HG02970 (cell line): Measurements from ENCODE around the gene DMAC2L.
A peak's percentile ranks its signal among the peaks of the same experiment; 100 is the strongest.
"Not testable (repeated sequence)": the region's sequence is repeated elsewhere in the genome, so short reads cannot be mapped to it uniquely, and the experiment has no call there.

Experiments used
- ATAC-seq: cut with Tn5 transposase; IDR thresholded peaks from one replicate; pipeline ENCODE4 v1.9.1; 2021; ENCODE audit warnings: mild to moderate bottlenecking, moderate library complexity, moderate number of reproducible peaks; ENCODE audit not compliant: unreplicated experiment, low FRiP score

The DMAC2L gene, protein sequence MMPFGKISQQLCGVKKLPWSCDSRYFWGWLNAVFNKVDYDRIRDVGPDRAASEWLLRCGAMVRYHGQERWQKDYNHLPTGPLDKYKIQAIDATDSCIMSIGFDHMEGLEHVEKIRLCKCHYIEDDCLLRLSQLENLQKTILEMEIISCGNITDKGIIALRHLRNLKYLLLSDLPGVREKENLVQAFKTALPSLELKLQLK

DNA sequence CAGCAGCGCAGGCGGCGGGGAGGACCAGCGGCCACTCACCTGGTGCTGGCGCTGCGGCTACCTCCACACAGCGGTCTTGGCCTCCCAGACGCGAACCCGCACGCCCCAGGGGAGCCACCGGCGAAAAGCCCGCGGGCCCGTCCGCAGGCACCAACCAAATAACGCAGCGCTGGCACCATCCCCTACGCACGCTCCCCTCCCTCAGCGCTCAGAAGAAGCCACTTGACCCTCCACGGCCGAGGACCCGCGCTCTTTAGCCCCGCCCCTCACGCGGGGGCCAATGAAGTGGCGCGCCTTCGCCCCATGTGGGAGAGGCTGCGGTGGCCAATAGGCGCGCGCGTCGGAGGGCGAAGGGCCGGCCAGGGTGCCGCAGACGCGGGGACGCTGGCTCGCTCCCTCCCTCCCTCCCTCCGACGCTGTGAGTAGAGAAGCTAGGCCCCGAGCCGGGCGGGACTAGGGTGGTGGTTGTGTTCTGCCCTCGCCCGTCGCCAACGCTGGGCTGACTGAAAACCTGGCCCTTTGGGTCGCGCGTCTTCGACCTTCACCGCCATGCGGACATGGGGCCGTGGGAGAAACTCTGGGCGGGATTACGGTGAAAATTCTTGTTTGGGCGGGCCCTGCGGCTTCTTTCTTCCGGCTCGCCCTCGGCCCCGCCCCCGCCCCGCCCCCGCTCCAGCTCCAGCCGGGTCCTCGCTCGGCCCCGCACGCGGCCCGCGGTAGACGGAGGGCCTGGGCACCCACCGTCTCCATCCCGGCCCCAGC, at the start of gene DMAC2L, which contains the start of gene L2HGDH:
DMAC2L (plus strand) TSS at position 353 of the 762 bp plus-strand sequence. CDS start 9,164 bp downstream, outside the sequence.
L2HGDH (minus strand) TSS at position 258 of the 762 bp plus-strand sequence; CDS start at position 179, 79 bp downstream.
- peak; percentile 95 for ATAC-seq

DNA sequence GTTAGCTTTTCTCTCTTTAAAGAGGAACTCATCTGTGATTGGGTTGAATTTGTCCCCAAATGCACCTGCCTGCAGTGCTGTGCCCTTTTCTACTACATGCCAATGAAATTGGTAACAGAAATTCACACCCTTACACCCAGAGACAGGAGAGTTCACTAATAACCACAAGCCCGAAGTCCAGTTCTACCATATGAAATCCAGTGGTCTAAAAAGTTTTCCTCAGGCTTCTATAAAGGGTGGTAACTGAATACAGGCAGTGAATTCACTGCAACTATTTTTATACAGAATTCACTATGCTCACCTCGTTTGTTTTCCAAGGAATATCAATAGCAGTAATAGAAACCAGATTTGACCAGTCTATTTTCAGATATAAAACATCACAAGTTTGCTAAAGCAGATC, 49.3 kb upstream of the DMAC2L start:
- ATAC-seq: no peak

DNA sequence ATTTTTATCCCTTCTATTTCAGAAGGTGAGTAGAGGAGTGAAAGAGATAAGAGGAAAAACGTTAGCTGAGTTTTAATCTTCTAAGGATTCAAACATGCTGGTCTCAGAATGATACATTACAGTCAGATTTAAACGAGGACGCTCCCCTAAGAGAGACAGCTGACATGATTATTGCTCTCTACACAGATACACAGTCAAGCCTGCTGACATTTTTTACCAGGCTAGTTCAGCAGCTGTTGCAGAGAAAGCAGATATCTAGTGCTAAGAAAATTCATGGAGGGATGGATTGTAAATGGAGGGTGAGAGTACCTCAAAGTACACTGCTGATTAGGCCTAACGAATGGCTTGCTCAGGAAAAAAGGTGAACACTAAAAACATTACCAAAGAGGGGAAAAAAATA, 48.8 kb upstream of the DMAC2L start:
- no peak for ATAC-seq

DNA sequence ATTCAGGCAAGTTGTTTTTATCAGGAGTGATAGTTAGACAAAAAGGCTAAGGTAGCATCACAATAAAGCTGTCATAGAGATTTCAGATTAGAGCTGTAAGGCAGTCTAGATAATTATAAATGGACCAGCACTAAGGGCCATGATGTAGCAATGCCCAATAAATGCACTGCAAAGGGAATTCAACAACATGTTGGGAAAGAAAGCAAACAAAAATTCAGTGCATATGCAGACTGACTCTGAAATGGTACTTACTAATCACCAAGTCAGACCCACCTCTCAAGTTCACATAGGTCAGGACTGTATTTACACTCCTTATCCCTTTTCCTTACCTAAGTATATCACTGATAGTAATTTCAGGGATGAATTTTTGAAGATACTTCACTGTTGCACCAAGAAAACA, 47.1 kb upstream of the DMAC2L start:
- ATAC-seq: no peak

DNA sequence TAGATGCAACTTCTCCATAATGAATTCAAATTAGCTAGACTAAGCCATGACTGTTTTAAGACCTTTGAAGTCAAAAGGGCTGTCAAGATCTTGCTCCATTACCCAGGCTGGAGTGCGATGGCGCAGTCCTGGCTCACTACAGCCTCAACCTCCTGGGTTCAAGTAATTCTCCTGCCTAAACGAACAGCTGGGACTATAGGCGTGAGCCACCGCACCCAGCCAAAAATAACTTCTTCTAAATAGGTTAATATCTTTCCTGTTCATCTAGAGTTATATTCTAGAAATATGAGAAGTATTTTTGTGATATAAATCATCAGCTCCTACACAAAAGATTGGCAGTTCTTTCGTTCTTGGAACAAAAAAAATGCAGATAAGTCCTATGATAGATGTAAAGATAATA, 41.2 kb upstream of the DMAC2L start:
- ATAC-seq: no peak

DNA sequence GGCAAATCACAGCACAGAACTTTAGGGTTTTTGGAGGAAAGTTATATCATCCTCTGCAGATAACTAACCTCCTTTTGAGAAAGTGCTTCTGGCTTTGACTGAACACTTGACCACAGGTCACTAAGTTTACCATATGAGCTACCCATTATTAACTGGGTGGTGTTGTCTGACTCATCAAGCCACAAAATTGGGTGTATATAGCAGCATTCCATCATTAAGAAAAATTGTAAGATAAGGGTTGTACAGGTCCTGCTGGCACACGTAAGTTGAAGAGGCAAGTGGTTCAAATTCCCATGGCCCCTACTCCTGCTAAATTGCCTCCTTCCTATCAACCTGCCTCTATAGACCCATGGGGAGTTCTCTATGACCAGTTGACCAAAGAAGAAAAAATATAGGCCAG, 39.6 kb upstream of the DMAC2L start:
- no peak for ATAC-seq

DNA sequence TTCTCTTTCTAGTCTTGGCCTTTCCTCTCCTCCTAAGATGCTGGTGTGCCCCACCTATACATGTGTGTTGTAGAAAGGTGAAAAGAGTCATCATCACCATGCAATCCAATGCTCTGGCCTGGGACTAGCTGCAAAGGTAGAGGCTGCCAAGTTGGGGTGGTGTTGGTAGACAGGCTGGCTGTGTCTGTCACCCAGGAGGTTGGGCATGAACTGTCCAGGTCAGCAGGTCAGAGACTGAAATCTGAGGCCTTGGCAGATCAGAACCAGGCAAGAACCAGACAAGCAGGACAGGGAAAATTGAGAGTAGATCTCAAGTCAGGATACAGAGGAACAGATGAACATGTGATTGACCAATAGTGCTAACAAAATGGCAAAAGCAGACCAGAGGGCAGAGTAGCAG, 26.3 kb upstream of the DMAC2L start:
- ATAC-seq: no peak

DNA sequence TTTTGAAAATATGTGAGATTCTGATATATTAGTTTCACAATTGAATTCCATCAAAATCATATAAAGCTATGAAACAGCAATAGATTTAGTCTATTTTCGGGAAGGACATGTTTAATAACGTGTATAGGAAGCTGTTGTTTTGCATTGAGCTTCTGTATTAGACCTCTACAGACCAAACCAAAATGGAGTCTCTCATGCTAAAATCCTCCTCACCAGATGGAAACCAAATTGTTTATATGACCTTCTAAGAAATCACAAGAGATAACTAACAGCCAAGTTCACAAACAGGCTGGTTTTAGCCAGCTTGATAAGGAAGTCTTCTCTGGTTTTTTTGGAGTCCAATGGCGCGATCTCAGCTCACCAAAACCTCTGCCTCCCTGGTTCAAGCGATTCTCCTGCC, 24.0 kb upstream of the DMAC2L start:
- ATAC-seq: no peak

DNA sequence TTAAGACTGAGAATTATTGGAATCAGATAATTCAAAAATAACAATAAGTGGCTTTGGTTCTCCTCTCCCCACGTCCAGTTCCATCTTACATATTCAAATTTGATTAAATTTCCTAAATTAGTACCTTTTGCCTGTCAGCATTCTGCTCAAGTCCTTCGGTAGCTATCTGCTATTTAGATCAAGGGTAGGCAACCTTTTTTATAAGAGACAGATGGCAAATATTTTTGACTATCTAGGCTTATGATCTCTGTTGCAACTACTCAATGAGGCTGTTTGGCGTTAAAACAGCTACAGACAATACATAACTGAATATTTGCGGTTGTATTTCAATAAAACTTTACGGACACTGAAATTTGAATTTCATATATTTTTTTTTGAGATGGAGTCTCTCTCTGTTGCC, 21.8 kb upstream of the DMAC2L start:
- ATAC-seq: no peak

DNA sequence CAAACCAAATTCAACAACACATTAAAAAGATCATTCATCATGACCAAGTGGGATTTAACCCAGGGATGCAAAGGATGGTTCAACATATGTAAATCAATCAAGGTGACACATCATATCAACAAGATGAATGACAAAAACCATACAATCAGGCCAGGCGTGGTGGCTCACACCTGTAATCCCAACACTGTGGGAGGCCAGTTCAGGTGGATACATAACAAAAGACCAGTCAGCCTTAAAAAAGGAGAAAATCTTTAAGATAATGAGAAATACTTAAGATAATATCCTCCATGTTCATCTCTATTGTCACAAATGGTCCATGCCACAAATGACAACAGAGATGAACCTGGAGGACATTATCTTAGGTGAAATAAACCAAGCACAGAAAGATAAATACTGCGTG, 12.5 kb upstream of the DMAC2L start:
- no peak for ATAC-seq

DNA sequence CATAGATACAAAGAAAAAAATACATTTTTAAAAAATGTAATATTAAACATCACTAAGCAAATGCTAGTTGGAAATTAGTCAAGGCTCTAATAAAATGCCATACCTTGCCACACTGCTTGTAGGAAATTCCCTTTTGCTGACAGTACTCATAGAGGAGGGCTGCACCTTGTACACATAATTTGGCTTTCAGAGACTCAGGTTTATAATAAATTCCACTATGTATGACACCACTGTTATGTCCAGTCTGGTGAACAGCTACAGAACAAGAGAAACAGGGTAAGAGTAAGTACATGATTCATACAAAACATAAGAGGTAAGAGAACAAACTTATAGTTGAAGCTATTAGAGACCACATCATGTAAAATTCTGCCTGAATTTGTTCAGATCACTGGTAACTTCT, 10.2 kb upstream of the DMAC2L start:
- ATAC-seq: no peak

DNA sequence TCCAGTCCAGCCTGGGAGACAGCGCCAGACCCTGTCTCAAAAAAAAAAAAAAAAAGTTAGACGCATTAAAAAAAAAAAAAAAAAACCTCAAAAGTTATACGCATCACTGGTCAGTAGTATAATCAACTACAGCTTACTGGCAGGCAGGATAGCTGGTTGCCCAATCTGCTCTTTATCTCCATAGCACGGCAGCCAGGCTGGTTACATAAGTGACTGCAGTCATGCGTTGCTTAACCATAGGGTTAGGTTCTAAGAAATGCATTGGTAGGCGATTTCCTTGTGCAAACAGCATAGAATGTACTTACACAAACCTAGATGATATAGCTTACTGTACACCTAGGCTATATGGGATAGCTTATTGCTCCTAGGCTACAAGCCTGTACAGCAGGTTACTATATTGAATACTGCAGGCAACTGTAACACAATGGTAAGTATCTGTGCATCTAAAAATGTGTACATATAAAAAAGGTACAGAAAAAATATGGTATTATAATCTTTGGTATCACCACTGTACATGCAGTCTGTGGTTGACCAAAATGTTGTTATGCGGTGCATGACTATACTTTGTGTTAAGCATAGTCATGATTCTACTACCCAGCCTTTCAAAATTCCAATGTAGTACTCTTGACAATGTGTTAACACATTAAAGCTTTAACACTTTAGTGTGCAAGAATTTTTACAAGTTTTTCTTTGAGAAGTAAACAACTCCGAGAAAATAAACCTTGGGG, 8.2 kb upstream of the DMAC2L start:
- no peak for ATAC-seq

DNA sequence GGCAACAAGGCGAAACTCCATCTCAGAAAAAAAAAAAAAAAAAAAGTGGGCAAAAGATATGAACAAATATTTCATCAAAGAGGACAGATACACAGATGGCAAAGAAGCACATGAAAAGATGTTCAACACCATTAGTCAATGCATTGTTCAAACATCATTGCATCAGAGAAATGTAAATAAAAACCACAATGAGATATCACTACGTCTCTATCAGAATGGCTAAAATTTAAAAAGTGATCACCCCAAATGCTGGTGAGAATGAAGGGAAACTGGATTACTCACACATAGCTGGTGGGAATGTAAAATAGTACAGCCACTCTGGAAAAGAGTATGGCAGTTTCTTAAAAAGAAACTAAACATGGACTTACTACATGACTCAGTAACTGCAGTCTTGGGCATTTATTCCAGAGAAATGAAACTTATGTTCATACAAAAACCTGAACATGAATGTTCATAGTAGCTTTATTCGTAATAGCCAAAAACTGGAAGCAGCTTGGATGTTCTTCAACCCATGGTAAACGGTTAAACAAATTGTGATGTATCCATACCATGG, 3.7 kb upstream of the DMAC2L start:
- no peak for ATAC-seq

DNA sequence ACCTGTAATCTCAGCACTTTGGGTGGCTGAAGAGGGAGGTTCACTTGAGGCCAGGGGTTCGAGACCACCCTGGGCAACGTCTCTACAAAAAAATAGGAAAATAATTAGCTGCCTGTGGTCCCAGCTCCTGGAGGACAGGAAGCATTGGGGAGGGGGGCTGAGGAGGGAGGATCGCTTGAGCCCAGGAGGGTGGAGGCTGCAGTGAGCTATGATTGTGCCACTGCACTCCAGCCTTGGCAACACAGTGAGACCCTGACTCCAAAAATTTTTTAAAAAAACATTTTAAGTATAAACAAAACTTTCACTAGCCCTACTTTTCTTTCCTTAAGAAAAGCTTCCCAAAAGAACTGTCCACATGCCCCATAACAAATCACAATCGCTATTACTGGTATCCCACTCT, 1.7 kb upstream of the DMAC2L start:
- no peak for ATAC-seq

DNA sequence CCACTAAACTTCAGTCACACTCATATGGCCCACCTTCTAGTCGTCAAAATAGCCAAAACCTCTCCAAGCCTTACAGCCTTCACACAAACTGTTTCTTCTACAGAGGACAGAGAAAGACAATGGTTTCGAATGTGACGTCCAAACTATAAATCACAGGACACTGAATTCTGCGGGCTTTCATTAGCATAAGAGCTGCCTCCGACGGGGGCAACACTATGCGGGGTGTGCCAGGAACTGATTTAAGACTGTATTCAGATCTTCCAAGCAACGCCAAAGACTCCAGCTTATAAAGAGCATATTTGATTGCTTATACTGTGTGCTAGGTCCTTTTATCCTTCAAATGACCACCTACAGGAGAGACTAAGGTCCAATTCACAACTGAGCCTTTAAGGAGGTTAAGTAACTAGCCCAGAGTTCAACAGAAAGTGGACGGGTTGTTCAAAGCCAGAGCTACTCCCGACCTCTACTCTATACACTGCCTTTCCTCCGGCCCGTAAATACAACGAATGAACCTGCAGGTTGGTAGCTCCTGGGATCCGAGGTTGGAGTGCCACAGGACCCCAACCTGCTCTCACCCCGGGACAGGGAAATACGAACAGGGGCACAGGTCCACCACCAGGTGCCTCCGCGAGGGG, 670 bp upstream of the DMAC2L start:
- ATAC-seq: no peak

DNA sequence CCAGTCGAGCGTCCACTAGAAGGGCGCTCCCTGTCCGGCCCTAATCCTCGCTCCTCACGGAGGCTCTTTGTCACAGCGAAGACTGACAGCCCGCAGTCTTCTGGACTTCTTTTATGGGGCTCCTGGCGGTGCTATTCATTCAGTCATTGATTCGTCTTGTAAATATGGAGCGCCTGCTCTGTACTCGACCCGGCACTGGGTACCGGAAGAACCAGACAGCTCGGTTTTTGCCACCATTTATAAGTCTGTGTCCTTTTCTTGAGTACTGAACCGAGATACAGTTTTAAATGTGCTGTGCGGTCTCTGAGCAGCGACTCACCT, 570 bp downstream of the DMAC2L start:
- ATAC-seq: no peak

DNA sequence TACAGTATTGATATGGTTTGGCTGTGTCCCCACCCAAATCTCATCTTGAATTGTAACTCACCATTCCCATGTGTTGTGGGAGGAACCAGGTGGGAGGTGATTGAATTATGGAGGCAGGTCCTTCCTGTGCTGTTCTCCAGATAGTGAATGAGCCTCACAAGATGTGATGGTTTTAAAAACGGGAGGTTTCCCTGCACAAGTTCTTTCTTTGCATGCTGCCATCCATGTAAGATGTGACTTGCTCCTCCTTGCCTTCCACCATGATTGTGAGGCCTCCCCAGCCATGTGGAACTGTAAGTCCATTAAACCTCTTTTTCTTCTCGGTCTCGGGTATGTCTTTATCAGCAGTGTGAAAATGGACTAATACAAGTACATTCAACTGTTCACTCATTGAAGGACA, 2.0 kb downstream of the DMAC2L start:
- ATAC-seq: not testable (repeated sequence)

DNA sequence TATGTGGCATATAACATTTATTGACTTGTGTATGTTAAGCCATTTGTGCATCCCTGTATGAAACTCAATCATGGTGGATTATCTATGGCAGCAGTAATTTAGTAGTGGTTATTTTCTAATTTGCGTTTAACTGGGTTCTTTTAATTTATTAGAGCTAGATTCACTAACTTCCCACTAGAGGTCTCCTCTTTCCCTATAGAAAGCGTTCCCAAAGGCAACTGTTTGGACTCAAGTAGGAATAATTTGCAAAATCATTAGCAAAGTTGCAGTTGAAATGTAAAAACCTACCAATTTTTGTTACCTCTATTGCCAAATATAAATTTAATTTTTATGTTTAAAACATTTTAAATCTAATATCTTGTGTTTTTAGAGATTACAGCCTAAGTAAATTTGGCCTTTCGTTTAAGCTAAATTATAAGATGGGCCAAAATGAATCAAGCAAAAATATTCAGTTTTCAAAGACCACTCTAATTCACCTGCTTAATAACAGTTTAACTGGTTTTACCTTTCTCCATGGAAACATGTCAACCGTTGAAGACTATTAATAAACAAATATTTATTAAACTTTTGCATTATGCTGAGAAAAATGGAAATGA, 6.0 kb downstream of the DMAC2L start:
- ATAC-seq: no peak

DNA sequence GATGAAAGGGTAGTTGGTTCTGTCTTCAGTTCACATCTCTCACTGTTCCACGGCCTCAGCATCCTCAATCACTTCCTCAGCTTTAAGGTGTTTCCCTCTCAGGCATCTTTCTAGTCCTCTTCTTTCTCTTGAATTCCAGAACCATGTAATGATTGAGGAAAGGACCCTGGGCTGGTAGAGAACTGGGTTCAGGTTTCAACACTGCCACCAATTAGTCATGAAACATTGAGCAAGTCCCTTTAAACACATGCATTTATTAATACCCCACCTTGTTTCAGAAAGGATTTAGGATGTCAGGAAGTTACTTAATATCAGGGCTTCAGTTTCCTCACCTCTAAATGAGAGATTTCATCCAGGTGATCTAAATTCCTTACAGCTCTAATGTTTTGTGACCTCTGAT, 7.2 kb downstream of the DMAC2L start:
- ATAC-seq: no peak

DNA sequence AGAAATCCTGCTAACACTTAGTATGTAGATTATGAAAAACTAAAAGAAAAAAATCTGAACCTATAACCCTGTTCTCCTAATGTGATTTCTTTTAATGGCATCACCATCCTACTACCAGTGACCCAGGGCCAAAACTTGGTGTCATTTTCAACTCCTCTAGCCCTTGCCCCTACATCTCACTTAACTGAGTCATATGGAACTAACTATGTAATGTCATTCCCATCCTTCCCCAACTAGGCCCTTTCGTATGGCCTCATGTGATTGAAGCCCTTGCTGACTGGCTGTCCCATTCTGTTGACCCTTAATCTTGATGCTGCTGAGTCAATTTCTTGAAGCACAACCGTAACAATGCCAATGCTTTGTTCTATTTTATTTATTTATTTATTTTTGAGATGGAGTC, 7.6 kb downstream of the DMAC2L start:
- no peak for ATAC-seq

DNA sequence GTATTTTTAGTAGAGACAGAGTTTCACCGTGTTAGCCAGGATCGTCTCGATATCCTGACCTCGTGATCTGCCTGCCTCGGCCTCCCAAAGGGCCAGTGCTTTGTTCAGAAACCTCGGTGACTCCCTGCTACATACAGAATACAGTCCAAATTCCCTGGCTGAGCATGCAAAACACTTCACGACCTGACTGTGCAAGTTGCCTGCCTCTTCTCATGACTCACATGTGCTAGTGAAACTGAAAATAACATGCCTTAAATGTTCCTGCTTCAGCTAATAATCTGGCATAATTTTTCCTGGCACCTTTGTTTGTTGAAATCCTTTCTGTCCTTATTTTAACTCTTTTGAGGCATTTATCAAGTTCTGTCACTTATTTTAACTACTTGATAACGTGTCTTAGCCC, 8.2 kb downstream of the DMAC2L start:
- ATAC-seq: no peak
